HepG2 (cell line): ENCODE data around the gene WDR18. TPM values are rescaled to one million over a fixed set of nuclear protein-coding genes. Genes with fewer than 3 reads are reported as not detected.

Experiments
- ATM ChIP-seq: fragments of 450-650 bp; IDR thresholded peaks from 2 replicates; pipeline ENCODE4 v1.7.1; 2017; ENCODE audit warnings: mild to moderate bottlenecking, borderline replicate concordance
- CBX5 ChIP-seq: sonication (generic); formaldehyde crosslinking; IDR thresholded peaks from 2 replicates; pipeline ENCODE4 v1.4.0; 2020; ENCODE audit warnings: missing genetic modification reagents, borderline replicate concordance
- FOXK2 ChIP-seq: fragments of 450-650 bp; IDR thresholded peaks from 2 replicates; pipeline ENCODE4 v1.6.1; 2016
- FOXM1 ChIP-seq: sonication (generic); formaldehyde crosslinking; IDR thresholded peaks from 2 replicates; pipeline ENCODE4 v1.5.0; 2020; ENCODE audit warnings: missing genetic modification reagents
- MAFK ChIP-seq, 2 experiments: IDR thresholded peaks in 1 of 2; conservative IDR thresholded peaks in 1 of 2; 2 replicates each; pipeline ENCODE4 v1.6.1; 2011; ENCODE audit warnings: improper control_type of control experiment in 2 of 2, low read length in 2 of 2
- MIER2 ChIP-seq: IDR thresholded peaks from 2 replicates; pipeline ENCODE4 v1.6.1; 2016; ENCODE audit warnings: missing biosample characterization, missing genetic modification reagents
- MYC ChIP-seq: sonication (generic); formaldehyde crosslinking; IDR thresholded peaks from 2 replicates; pipeline ENCODE4 v1.9.0; 2021; ENCODE audit warnings: missing genetic modification reagents, borderline replicate concordance
- PLRG1 ChIP-seq: fragments of 450-650 bp; conservative IDR thresholded peaks from 2 replicates; pipeline ENCODE4 v1.6.1; 2016
- RORA ChIP-seq: sonication (generic); formaldehyde crosslinking; IDR thresholded peaks from 2 replicates; pipeline ENCODE4 v1.5.0; 2020; ENCODE audit warnings: mild to moderate bottlenecking, missing genetic modification reagents, moderate library complexity
- TFDP2 ChIP-seq: sonication (generic); formaldehyde crosslinking; IDR thresholded peaks from 2 replicates; pipeline ENCODE4 v1.4.0; 2020; ENCODE audit warnings: missing genetic modification reagents
- TSC22D2 ChIP-seq: sonication (generic); formaldehyde crosslinking; IDR thresholded peaks from 2 replicates; pipeline ENCODE4 v1.5.1; 2020; ENCODE audit warnings: missing genetic modification reagents, mild to moderate bottlenecking, borderline replicate concordance
- ZNF251 ChIP-seq: sonication (generic); formaldehyde crosslinking; IDR thresholded peaks from 2 replicates; pipeline ENCODE4 v1.9.0; 2021; ENCODE audit warnings: mild to moderate bottlenecking, missing genetic modification reagents
- ZNF264 ChIP-seq: sonication (generic); formaldehyde crosslinking; IDR thresholded peaks from 2 replicates; pipeline ENCODE4 v1.4.0; 2020; ENCODE audit warnings: missing genetic modification reagents
- ZNF3 ChIP-seq: IDR thresholded peaks from 2 replicates; pipeline ENCODE4 v1.7.0; 2017; ENCODE audit warnings: inconsistent platforms
- ZNF768 ChIP-seq: sonication (generic); formaldehyde crosslinking; IDR thresholded peaks from 2 replicates; pipeline ENCODE4 v1.4.0; 2020; ENCODE audit warnings: missing genetic modification reagents
- ZNF781 ChIP-seq: sonication (generic); formaldehyde crosslinking; IDR thresholded peaks from 2 replicates; pipeline ENCODE4 v1.5.1; 2020; ENCODE audit warnings: borderline replicate concordance, mild to moderate bottlenecking, missing genetic modification reagents; ENCODE audit errors: not compliant biosample characterization
- polyA plus RNA-seq, 8 experiments: library from polyadenylated mRNA; depleted of rRNA in 3 of 8; stranded (reverse) in 7 of 8; unstranded in 1 of 8; fragments of >200 nt; fragmentation: Illumina TruSeq in 4 of 8; extraction: Trizol in 4 of 8; gene quantifications; 2 replicates each; pipeline versions ENCODE4 v1.2.1 to v1.2.3, GENCODE V29; 2011 to 2016; ENCODE audit warnings: low read depth in 4 of 8, missing spikeins in 1 of 8, mixed read lengths in 1 of 8; ENCODE audit not compliant: insufficient read depth in 1 of 8
- total RNA-seq, 5 experiments: library from RNA; depleted of rRNA; stranded (reverse); fragments of >200 nt; fragmentation: Illumina TruSeq; extraction: Trizol; gene quantifications; 2 replicates each; pipeline ENCODE4 v1.2.3, GENCODE V29; 2016; ENCODE audit warnings: low read depth in 1 of 5
- TF ChIP-seq, protein P1 (sequence below): sonication (generic); formaldehyde crosslinking; IDR thresholded peaks from 2 replicates; pipeline ENCODE4 v1.5.0; 2020; ENCODE audit warnings: mild to moderate bottlenecking, missing genetic modification reagents, borderline replicate concordance
- TF ChIP-seq, protein P2 (sequence below): IDR thresholded peaks from 2 replicates; pipeline ENCODE4 v1.6.1; 2016; ENCODE audit warnings: control low read depth
- TF ChIP-seq, protein P3 (sequence below): sonication (generic); formaldehyde crosslinking; IDR thresholded peaks from 2 replicates; pipeline ENCODE4 v1.5.1; 2020; ENCODE audit warnings: missing genetic modification reagents, mild to moderate bottlenecking, borderline replicate concordance

The WDR18 gene
- total and polyA plus RNA-seq, 2 of the 13 experiments (the other 11 are each of a cell fraction or from before 2014, with no cell fraction given): 36.4 to 47.6 TPM

GRCh38 chr19:982567-983170, 1.5 kb upstream of the WDR18 start (continued):
- TF ChIP-seq, protein P1, sequence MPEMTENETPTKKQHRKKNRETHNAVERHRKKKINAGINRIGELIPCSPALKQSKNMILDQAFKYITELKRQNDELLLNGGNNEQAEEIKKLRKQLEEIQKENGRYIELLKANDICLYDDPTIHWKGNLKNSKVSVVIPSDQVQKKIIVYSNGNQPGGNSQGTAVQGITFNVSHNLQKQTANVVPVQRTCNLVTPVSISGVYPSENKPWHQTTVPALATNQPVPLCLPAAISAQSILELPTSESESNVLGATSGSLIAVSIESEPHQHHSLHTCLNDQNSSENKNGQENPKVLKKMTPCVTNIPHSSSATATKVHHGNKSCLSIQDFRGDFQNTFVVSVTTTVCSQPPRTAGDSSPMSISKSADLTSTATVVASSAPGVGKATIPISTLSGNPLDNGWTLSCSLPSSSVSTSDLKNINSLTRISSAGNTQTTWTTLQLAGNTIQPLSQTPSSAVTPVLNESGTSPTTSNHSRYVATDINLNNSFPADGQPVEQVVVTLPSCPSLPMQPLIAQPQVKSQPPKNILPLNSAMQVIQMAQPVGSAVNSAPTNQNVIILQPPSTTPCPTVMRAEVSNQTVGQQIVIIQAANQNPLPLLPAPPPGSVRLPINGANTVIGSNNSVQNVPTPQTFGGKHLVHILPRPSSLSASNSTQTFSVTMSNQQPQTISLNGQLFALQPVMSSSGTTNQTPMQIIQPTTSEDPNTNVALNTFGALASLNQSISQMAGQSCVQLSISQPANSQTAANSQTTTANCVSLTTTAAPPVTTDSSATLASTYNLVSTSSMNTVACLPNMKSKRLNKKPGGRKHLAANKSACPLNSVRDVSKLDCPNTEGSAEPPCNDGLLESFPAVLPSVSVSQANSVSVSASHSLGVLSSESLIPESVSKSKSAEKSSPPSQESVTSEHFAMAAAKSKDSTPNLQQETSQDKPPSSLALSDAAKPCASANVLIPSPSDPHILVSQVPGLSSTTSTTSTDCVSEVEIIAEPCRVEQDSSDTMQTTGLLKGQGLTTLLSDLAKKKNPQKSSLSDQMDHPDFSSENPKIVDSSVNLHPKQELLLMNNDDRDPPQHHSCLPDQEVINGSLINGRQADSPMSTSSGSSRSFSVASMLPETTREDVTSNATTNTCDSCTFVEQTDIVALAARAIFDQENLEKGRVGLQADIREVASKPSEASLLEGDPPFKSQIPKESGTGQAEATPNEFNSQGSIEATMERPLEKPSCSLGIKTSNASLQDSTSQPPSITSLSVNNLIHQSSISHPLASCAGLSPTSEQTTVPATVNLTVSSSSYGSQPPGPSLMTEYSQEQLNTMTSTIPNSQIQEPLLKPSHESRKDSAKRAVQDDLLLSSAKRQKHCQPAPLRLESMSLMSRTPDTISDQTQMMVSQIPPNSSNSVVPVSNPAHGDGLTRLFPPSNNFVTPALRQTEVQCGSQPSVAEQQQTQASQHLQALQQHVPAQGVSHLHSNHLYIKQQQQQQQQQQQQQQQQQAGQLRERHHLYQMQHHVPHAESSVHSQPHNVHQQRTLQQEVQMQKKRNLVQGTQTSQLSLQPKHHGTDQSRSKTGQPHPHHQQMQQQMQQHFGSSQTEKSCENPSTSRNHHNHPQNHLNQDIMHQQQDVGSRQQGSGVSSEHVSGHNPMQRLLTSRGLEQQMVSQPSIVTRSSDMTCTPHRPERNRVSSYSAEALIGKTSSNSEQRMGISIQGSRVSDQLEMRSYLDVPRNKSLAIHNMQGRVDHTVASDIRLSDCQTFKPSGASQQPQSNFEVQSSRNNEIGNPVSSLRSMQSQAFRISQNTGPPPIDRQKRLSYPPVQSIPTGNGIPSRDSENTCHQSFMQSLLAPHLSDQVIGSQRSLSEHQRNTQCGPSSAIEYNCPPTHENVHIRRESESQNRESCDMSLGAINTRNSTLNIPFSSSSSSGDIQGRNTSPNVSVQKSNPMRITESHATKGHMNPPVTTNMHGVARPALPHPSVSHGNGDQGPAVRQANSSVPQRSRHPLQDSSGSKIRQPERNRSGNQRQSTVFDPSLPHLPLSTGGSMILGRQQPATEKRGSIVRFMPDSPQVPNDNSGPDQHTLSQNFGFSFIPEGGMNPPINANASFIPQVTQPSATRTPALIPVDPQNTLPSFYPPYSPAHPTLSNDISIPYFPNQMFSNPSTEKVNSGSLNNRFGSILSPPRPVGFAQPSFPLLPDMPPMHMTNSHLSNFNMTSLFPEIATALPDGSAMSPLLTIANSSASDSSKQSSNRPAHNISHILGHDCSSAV (CRISPR knock-in tag): no peak
- TF ChIP-seq ZNF781 (CRISPR knock-in tag) (no peak), ZNF264 (CRISPR knock-in tag) (no peak), RORA (no peak), PLRG1 (no peak), ZNF251 (CRISPR knock-in tag) (no peak), FOXK2 (no peak), FOXM1 (CRISPR knock-in tag) (no peak), TFDP2 (CRISPR knock-in tag) (0 out of 2 replicates have a peak, but pooled peaks have one; percentile 20), ZNF768 (CRISPR knock-in tag) (peak; percentile 41), TSC22D2 (CRISPR knock-in tag) (no peak; the same call in 1 of the 2 replicates), MYC (CRISPR knock-in tag) (peak; percentile 22; the same call in 1 of the 2 replicates), ATM (no peak), MAFK (conservative IDR thresholded peaks at IDR 0.05 in 1 of 2, IDR thresholded peaks at IDR 0.05 in 1 of 2; ENCODE audit: low read length in 2 of 2) (no peak), MIER2 (no peak), CBX5 (CRISPR knock-in tag) (no peak), ZNF3 (CRISPR knock-in tag) (no peak)
- TF ChIP-seq, protein P2, sequence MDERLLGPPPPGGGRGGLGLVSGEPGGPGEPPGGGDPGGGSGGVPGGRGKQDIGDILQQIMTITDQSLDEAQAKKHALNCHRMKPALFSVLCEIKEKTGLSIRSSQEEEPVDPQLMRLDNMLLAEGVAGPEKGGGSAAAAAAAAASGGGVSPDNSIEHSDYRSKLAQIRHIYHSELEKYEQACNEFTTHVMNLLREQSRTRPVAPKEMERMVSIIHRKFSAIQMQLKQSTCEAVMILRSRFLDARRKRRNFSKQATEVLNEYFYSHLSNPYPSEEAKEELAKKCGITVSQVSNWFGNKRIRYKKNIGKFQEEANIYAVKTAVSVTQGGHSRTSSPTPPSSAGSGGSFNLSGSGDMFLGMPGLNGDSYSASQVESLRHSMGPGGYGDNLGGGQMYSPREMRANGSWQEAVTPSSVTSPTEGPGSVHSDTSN (CRISPR knock-in tag): no peak
- TF ChIP-seq, protein P3, sequence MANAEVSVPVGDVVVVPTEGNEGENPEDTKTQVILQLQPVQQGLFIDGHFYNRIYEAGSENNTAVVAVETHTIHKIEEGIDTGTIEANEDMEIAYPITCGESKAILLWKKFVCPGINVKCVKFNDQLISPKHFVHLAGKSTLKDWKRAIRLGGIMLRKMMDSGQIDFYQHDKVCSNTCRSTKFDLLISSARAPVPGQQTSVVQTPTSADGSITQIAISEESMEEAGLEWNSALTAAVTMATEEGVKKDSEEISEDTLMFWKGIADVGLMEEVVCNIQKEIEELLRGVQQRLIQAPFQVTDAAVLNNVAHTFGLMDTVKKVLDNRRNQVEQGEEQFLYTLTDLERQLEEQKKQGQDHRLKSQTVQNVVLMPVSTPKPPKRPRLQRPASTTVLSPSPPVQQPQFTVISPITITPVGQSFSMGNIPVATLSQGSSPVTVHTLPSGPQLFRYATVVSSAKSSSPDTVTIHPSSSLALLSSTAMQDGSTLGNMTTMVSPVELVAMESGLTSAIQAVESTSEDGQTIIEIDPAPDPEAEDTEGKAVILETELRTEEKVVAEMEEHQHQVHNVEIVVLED (CRISPR knock-in tag): no peak
